Measurements from ENCODE around the gene LSM3. TPM values are rescaled to one million over a fixed set of nuclear protein-coding genes. Genes with fewer than 3 reads are reported as not detected.

Gene LSM3
- total and polyA plus RNA-seq, 11 donors: 11.6 to 15.9 (median 13.7) TPM

DNA sequence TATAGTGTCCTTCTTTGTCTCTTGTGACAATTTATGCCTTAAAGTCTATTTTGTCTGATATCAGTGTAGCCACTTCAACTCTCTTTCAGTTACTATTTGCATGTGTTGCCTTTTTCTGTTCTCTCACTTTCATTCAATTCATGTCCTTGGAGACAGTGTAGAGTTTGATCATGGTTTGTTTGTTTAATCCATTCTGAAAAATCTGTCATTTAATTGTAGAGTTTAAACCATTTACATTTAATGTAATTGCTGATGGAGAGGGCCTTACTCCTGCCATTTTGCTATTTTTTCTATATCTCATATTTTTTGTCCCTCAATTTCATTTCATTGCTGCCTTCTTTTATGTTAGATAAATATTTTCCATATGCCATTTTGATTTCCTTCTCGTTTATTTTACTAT is 42.3 kb downstream of the LSM3 start:
- Histone ChIP-seq H3K27ac (no peak overlapping the region), H3K4me3 (no peak overlapping the region), H3K36me3 (no peaks in the 10 kb centered on the region), H3K4me1 (peaks cover 0 to 8% (median 0%) of the 10 kb centered on the region in 12 donors), H3K27me3 (no peaks in the 10 kb centered on the region), H3K9me3 (peaks cover 0 to 30% (median 10%) of the 10 kb centered on the region in 12 donors)
- intact Hi-C loops (cut with DNase I): no loop called here
- no peak for TF ChIP-seq POLR2A (IDR thresholded peaks at IDR 0.05)
- 88 to 91% (median 89%) methylated on average over 1 of the region's 1 CpG for WGBS, 4 donors
- ATAC-seq (no peak), DNase-seq (no peak)

DNA sequence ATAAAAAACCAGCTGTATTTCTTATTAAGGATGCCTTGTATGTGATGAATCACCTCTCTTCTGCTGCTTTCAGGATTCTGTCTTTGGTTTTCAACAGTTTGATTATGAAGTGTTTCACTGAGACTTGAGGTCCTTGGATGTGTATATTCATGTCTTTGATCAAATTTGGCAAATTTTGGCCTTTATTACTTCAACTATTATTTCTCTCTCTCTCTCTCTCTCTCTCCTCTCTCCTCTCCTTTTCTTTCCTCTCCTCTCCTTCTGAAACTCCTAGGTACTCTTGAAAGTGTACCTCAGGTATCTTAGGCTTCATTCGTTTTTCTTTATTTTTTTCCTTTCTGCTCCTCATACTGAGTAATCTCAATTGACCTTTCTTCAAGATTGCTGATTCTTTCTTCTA is 43.3 kb downstream of the LSM3 start:
- no peak for DNase-seq
- peak overlapping the region in 1 of 12 donors; percentile 51 for H3K27ac ChIP-seq
- H3K4me1 ChIP-seq: peaks cover 0 to 8% (median 0%) of the 10 kb centered on the region in 12 donors
- no peak for TF ChIP-seq POLR2A (IDR thresholded peaks at IDR 0.05)
- TF ChIP-seq, protein P1, sequence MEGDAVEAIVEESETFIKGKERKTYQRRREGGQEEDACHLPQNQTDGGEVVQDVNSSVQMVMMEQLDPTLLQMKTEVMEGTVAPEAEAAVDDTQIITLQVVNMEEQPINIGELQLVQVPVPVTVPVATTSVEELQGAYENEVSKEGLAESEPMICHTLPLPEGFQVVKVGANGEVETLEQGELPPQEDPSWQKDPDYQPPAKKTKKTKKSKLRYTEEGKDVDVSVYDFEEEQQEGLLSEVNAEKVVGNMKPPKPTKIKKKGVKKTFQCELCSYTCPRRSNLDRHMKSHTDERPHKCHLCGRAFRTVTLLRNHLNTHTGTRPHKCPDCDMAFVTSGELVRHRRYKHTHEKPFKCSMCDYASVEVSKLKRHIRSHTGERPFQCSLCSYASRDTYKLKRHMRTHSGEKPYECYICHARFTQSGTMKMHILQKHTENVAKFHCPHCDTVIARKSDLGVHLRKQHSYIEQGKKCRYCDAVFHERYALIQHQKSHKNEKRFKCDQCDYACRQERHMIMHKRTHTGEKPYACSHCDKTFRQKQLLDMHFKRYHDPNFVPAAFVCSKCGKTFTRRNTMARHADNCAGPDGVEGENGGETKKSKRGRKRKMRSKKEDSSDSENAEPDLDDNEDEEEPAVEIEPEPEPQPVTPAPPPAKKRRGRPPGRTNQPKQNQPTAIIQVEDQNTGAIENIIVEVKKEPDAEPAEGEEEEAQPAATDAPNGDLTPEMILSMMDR (IDR thresholded peaks at IDR 0.05): no peak
- no peak overlapping the region for H3K4me3 ChIP-seq
- intact Hi-C loops (cut with DNase I): no loop called here
- no peaks in the 10 kb centered on the region for H3K36me3 ChIP-seq
- 91 to 100% (median 96%) methylated on average over 1 of the region's 1 CpG for WGBS, 4 donors
- H3K27me3 ChIP-seq: no peaks in the 10 kb centered on the region
- peaks cover 0 to 30% (median 10%) of the 10 kb centered on the region in 12 donors for H3K9me3 ChIP-seq
- no peak for ATAC-seq

DNA sequence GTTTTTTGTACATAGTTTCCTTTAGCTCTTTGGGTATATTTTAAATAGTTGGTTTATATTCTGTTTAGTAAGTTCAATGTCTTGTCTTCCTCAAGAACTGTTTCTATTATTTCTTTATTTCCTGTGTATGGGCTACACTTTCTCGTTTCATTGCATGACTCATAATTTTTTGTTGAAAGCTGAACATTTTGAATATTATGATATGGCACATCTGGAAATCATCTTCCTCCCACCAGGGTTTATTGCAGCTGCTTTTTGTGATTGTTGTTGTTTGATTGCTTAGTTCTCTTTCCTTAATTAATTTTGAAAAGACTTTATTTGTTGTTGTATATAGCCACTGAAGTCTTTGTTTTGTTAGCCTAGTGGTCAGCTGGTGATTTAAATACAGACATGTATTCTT is 43.8 kb downstream of the LSM3 start:
- Histone ChIP-seq H3K36me3 (no peaks in the 10 kb centered on the region), H3K4me3 (no peak overlapping the region), H3K9me3 (peaks cover 0 to 30% (median 10%) of the 10 kb centered on the region in 12 donors), H3K4me1 (peaks cover 0 to 8% (median 0%) of the 10 kb centered on the region in 12 donors), H3K27ac (peak overlapping the region in 2 of 12 donors; percentile 11 to 51), H3K27me3 (no peaks in the 10 kb centered on the region)
- DNase-seq: no peak
- ATAC-seq: peak in 1 of 4 donors; percentile 67
- 31 to 50% (median 43%) methylated on average over 1 of the region's 1 CpG for WGBS, 4 donors
- no peak for TF ChIP-seq POLR2A (IDR thresholded peaks at IDR 0.05)
- TF ChIP-seq, protein P1 (IDR thresholded peaks at IDR 0.05): no peak
- intact Hi-C loops (cut with DNase I): no loop called here

DNA sequence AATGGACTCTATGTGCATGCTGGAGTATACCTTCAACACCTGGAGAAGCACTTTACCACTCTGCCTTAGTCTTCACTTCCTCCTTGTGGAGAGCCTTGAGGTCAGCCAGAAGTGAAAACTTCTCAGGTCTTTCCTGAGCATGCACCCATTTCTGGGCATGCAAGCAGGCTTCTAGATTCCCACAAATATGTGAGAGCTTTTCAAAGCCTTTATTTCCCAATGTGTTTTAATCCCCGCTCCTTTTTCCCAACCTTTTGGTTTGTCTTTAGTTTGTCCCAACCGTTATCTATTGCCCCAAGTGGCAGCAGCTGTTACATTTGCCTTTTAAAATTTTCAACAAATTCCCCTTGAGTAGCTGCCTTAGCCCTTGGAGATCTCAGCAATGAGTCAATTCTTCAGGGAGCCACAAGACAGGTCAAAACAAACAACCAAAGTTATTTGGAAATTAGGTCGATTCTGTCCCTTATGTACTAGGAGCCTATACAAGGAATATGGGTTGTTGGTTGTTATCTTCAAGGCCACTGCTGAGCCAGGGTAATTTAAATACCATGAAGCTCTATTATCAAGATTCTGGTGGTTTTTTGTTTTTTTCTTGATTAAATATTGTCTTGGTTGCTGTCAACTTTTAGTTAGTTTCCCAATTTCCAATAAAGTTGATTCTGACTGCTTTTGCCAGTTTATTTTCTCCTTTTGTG is 44.4 kb downstream of the LSM3 start:
- Histone ChIP-seq H3K4me3 (no peak overlapping the region), H3K27me3 (no peaks in the 10 kb centered on the region), H3K27ac (peak overlapping the region in 1 of 12 donors; percentile 11), H3K9me3 (peaks cover 0 to 30% (median 10%) of the 10 kb centered on the region in 12 donors), H3K36me3 (no peaks in the 10 kb centered on the region), H3K4me1 (peaks cover 0 to 8% (median 0%) of the 10 kb centered on the region in 12 donors)
- no peak for TF ChIP-seq POLR2A (IDR thresholded peaks at IDR 0.05)
- TF ChIP-seq, protein P1 (IDR thresholded peaks at IDR 0.05): no peak
- no peak for DNase-seq
- intact Hi-C loops (cut with DNase I): no loop called here
- ATAC-seq: peak in 1 of 4 donors; percentile 68
- 62 to 84% (median 74%) methylated on average over 3 of the region's 3 CpGs for WGBS, 4 donors

All from heart left ventricle (tissue), 16 donors.